ENCODE results near the gene FOXA1. TPM values are rescaled to one million over a fixed set of nuclear protein-coding genes. Genes with fewer than 3 reads are reported as not detected.

Gene FOXA1
- total and polyA plus RNA-seq, 7 experiments from 2014 or later, result not detected

GRCh38 chr14:37587131-37587803 is 7.8 kb downstream of the FOXA1 start:
- peaks cover 56 to 76% (median 64%) of the 10 kb centered on the region in 5 donors for H3K27me3 Mint-ChIP-seq
- peaks cover 0 to 31% (median 0%) of the 10 kb centered on the region in 5 donors for H3K36me3 Mint-ChIP-seq
- Histone ChIP-seq H3K4me3 (ENCODE audit: low read length) (no peak overlapping the region), H3K4me1 (ENCODE audit: control insufficient read depth in 2 of 2, insufficient read depth in 2 of 2, low read length in 2 of 2) (no peaks in the 10 kb centered on the region), H3K27ac (ENCODE audit: low read depth, low read length) (no peak overlapping the region), H3K36me3 (ENCODE audit: control insufficient read depth in 2 of 3, insufficient read depth in 3 of 3, low read length in 3 of 3) (no peaks in the 10 kb centered on the region), H3K9me3 (ENCODE audit: control insufficient read depth in 2 of 3, low read length in 3 of 3) (no peaks in the 10 kb centered on the region), H3K27me3 (ENCODE audit: control insufficient read depth in 2 of 2, insufficient read depth in 2 of 2, low read length in 2 of 2) (peaks cover 0 to 7% of the 10 kb centered on the region in 2 donors)
- ChIA-PET CTCF (no interaction called here), POLR2A (no interaction called here)
- H3K4me3 Mint-ChIP-seq, result no peak overlapping the region
- ATAC-seq (no peak), DNase-seq (no peak)
- H3K4me1 Mint-ChIP-seq, result peaks cover 0 to 2% (median 0%) of the 10 kb centered on the region in 7 donors
- peak overlapping the region in 1 of 9 donors; percentile 18 for H3K27ac Mint-ChIP-seq
- intact Hi-C loops (cut with micrococcal nuclease), result loop anchor here in 1 of 2 donors (5.0 kb wide), 1 partner anchor 1070 kb away; no protein-coding TSS in a partner anchor
- H3K9me3 Mint-ChIP-seq, result peaks cover 3 to 57% (median 24%) of the 10 kb centered on the region in 11 donors

- peaks cover 55 to 74% (median 65%) of the 10 kb centered on the region in 5 donors for H3K27me3 Mint-ChIP-seq
- intact Hi-C loops (cut with micrococcal nuclease), result loop anchor here in 1 of 2 donors (5.0 kb wide), 1 partner anchor 1069 kb away; no protein-coding TSS in a partner anchor
- H3K27ac Mint-ChIP-seq, result no peak overlapping the region
Observed at GRCh38 chr14:37586797-37587130, 8.3 kb downstream of the FOXA1 start.

DNA sequence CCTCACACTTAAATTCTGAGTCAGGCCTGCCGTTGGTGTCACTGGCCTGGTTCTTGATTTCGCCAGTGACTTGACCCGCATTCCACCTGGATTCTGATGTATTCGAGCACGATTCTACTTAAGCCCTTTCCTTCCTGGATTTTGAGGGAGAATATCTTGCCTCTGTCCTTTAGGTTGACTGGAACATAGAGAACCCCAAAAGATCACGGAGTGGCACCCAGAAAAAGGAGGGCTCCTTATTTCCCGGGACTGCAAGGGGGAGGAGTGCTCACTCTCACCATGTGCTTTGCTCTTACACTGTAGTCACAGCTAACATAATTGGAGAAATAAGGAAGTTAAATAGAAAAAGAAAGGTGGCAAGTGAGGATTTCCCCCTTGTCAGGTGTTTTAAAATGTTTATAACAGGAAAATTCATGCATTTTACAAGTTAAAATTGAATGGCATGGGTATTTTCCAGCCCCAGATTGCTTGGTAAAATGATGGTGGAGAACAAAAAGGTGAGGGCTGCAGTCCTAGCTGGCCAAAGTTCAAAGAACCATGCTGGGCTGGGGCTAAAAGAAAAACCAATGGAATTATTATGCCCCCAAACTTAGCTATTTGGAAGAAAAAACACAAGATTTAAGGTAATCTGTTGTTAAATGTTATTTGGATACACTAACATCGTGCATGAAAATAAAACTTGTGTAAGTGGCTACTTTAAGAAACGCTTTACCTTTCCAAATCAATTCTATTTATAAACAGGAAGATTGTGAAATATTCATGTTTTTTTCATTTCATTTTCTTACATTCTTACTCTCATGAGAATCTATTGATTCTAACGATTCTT is 8.9 kb downstream of the FOXA1 start:
- CTCF ChIA-PET, result no interaction called here
- ATAC-seq, result no peak

More at GRCh38 chr14:37586797-37587130, 8.3 kb downstream of the FOXA1 start:
- Mint-ChIP-seq H3K9me3 (peaks cover 2 to 53% (median 24%) of the 10 kb centered on the region in 11 donors), H3K36me3 (peaks cover 0 to 31% (median 0%) of the 10 kb centered on the region in 5 donors), H3K4me1 (peaks cover 0 to 2% (median 0%) of the 10 kb centered on the region in 7 donors), H3K4me3 (no peak overlapping the region)
- no peak overlapping the region for H3K27ac ChIP-seq (ENCODE audit: low read depth, low read length)
- POLR2A ChIA-PET, result no interaction called here
- H3K9me3 ChIP-seq (ENCODE audit: control insufficient read depth in 2 of 3, low read length in 3 of 3), result no peaks in the 10 kb centered on the region
- no peak for ATAC-seq
- no peaks in the 10 kb centered on the region for H3K36me3 ChIP-seq (ENCODE audit: control insufficient read depth in 2 of 3, insufficient read depth in 3 of 3, low read length in 3 of 3)
- no peak for DNase-seq
- no peak overlapping the region for H3K4me3 ChIP-seq (ENCODE audit: low read length)
- no peaks in the 10 kb centered on the region for H3K4me1 ChIP-seq (ENCODE audit: control insufficient read depth in 2 of 2, insufficient read depth in 2 of 2, low read length in 2 of 2)
- CTCF ChIA-PET, result no interaction called here
- peaks cover 0 to 7% of the 10 kb centered on the region in 2 donors for H3K27me3 ChIP-seq (ENCODE audit: control insufficient read depth in 2 of 2, insufficient read depth in 2 of 2, low read length in 2 of 2)

GRCh38 chr14:37585101-37585511 is 9.9 kb downstream of the FOXA1 start:
- ATAC-seq, result no peak
- peaks cover 2 to 44% (median 15%) of the 10 kb centered on the region in 11 donors for H3K9me3 Mint-ChIP-seq
- H3K27ac ChIP-seq (ENCODE audit: low read depth, low read length), result no peak overlapping the region
- no peak overlapping the region for H3K27ac Mint-ChIP-seq
- DNase-seq, result no peak
- intact Hi-C loops (cut with micrococcal nuclease), result loop anchor here in 1 of 2 donors (5.0 kb wide), 1 partner anchor 1068 kb away; no protein-coding TSS in a partner anchor
- ChIA-PET POLR2A (no interaction called here), CTCF (no interaction called here)
- H3K36me3 ChIP-seq (ENCODE audit: control insufficient read depth in 2 of 3, insufficient read depth in 3 of 3, low read length in 3 of 3), result no peaks in the 10 kb centered on the region
- H3K27me3 ChIP-seq (ENCODE audit: control insufficient read depth in 2 of 2, insufficient read depth in 2 of 2, low read length in 2 of 2), result peaks cover 0 to 7% of the 10 kb centered on the region in 2 donors
- no peaks in the 10 kb centered on the region for H3K4me1 Mint-ChIP-seq
- H3K4me1 ChIP-seq (ENCODE audit: control insufficient read depth in 2 of 2, insufficient read depth in 2 of 2, low read length in 2 of 2), result no peaks in the 10 kb centered on the region
- H3K27me3 Mint-ChIP-seq, result peaks cover 58 to 70% (median 63%) of the 10 kb centered on the region in 5 donors
- H3K36me3 Mint-ChIP-seq, result peaks cover 0 to 20% (median 0%) of the 10 kb centered on the region in 5 donors
- no peaks in the 10 kb centered on the region for H3K9me3 ChIP-seq (ENCODE audit: control insufficient read depth in 2 of 3, low read length in 3 of 3)
- peak overlapping the region in 1 of 10 donors; percentile 7 for H3K4me3 Mint-ChIP-seq
- H3K4me3 ChIP-seq (ENCODE audit: low read length), result no peak overlapping the region

More for the DNA sequence above, 8.9 kb downstream of the FOXA1 start:
- no peak for DNase-seq
- H3K4me1 Mint-ChIP-seq, result peaks cover 0 to under 1% (median 0%) of the 10 kb centered on the region in 7 donors
- peaks cover 2 to 50% (median 22%) of the 10 kb centered on the region in 11 donors for H3K9me3 Mint-ChIP-seq
- H3K27me3 Mint-ChIP-seq, result peaks cover 58 to 74% (median 68%) of the 10 kb centered on the region in 5 donors
- no peaks in the 10 kb centered on the region for H3K9me3 ChIP-seq (ENCODE audit: control insufficient read depth in 2 of 3, low read length in 3 of 3)
- intact Hi-C loops (cut with micrococcal nuclease), result loop anchor here in 1 of 2 donors (5.0 kb wide), 1 partner anchor 1069 kb away; no protein-coding TSS in a partner anchor
- H3K27ac ChIP-seq (ENCODE audit: low read depth, low read length), result no peak overlapping the region
- no peaks in the 10 kb centered on the region for H3K4me1 ChIP-seq (ENCODE audit: control insufficient read depth in 2 of 2, insufficient read depth in 2 of 2, low read length in 2 of 2)
- no peak overlapping the region for H3K4me3 Mint-ChIP-seq
- no peaks in the 10 kb centered on the region for H3K36me3 ChIP-seq (ENCODE audit: control insufficient read depth in 2 of 3, insufficient read depth in 3 of 3, low read length in 3 of 3)
- H3K27me3 ChIP-seq (ENCODE audit: control insufficient read depth in 2 of 2, insufficient read depth in 2 of 2, low read length in 2 of 2), result peaks cover 0 to 7% of the 10 kb centered on the region in 2 donors
- peaks cover 0 to 29% (median 0%) of the 10 kb centered on the region in 5 donors for H3K36me3 Mint-ChIP-seq
- POLR2A ChIA-PET, result no interaction called here
- no peak overlapping the region for H3K4me3 ChIP-seq (ENCODE audit: low read length)
- H3K27ac Mint-ChIP-seq, result no peak overlapping the region

DNA sequence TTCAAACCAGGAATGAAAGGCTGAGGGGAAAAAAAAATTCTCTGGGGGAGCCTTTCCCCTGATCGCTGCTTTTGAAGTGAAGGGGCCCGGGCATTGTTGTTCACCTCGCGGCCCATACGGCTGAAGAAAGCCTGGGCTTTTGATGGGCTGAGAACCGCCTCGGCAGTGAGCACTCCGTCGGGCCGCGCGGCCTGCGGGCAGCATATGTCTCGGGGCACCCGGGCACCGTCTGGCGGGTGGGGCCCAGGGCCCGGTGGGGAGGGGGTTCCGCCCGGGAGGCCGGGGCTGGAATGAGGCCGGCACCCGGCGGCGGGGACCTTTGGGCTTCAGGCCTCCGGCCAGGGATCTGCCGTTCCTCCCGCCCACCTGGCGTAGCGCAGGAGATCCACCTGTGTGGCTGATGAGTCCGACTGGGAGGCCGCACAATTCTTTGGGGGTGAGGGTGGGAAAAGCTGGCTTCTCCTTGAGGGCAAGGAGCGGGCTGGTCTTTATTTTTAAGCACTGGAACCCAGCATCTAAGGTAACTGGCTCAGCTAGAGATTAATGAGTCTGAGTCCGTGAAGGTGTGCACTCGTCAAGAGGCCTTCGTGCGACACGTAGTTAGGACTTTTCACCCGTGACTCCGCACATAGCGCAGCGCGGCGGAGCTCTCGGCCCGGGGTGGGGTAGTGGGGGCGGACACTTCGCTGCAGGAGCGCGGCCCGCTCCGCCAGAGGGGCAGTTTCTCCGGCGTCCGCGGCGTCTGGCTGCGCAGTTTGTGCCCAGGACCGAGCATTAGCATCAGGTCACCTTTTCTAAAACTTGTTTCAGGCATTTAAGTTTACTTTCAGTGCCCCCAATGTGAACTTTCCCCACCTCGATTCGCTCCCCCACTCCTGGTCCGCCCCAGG is 10.6 kb downstream of the FOXA1 start:
- POLR2A ChIA-PET, result no interaction called here
- H3K36me3 Mint-ChIP-seq, result peaks cover 0 to 18% (median 0%) of the 10 kb centered on the region in 5 donors
- Histone ChIP-seq H3K9me3 (ENCODE audit: control insufficient read depth in 2 of 3, low read length in 3 of 3) (no peaks in the 10 kb centered on the region), H3K27me3 (ENCODE audit: control insufficient read depth in 2 of 2, insufficient read depth in 2 of 2, low read length in 2 of 2) (peaks cover 0 to 7% of the 10 kb centered on the region in 2 donors), H3K36me3 (ENCODE audit: control insufficient read depth in 2 of 3, insufficient read depth in 3 of 3, low read length in 3 of 3) (no peaks in the 10 kb centered on the region), H3K27ac (ENCODE audit: low read depth, low read length) (no peak overlapping the region), H3K4me1 (ENCODE audit: control insufficient read depth in 2 of 2, insufficient read depth in 2 of 2, low read length in 2 of 2) (no peaks in the 10 kb centered on the region), H3K4me3 (ENCODE audit: low read length) (no peak overlapping the region)
- intact Hi-C loops (cut with micrococcal nuclease), result loop anchor here in 1 of 2 donors (5.0 kb wide), 1 partner anchor 1067 kb away; no protein-coding TSS in a partner anchor
- ATAC-seq (no peak), DNase-seq (no peak)
- H3K27me3 Mint-ChIP-seq, result peaks cover 59 to 73% (median 65%) of the 10 kb centered on the region in 5 donors
- no peaks in the 10 kb centered on the region for H3K4me1 Mint-ChIP-seq
- peaks cover 2 to 38% (median 14%) of the 10 kb centered on the region in 11 donors for H3K9me3 Mint-ChIP-seq
- CTCF ChIA-PET, result no interaction called here
- H3K4me3 Mint-ChIP-seq, result no peak overlapping the region
- H3K27ac Mint-ChIP-seq, result no peak overlapping the region
